Left renal cortex interstitium (tissue), 4 donors: Measurements from ENCODE around the gene PLEKHG3. TPM values are rescaled to one million over a fixed set of nuclear protein-coding genes. Genes with fewer than 3 reads are reported as not detected.

ENCODE experiments used
- DNase-seq, 4 donors: peaks; one replicate each; pipeline ENCODE4 v3.0.0-alpha.2; 2013; ENCODE audit warnings: low read depth in 4 of 4, low spot score in 2 of 4, missing footprints in 1 of 4
- polyA plus RNA-seq, 4 donors: library from polyadenylated mRNA; unstranded; fragments of 120-200 nt; gene quantifications; one replicate each; pipeline ENCODE4 v1.2.1, GENCODE V29; 2013; ENCODE audit not compliant: insufficient read length in 4 of 4

PLEKHG3 gene
- polyA plus RNA-seq, 4 donors: 89.4 to 123 (median 99.0) TPM

DNA sequence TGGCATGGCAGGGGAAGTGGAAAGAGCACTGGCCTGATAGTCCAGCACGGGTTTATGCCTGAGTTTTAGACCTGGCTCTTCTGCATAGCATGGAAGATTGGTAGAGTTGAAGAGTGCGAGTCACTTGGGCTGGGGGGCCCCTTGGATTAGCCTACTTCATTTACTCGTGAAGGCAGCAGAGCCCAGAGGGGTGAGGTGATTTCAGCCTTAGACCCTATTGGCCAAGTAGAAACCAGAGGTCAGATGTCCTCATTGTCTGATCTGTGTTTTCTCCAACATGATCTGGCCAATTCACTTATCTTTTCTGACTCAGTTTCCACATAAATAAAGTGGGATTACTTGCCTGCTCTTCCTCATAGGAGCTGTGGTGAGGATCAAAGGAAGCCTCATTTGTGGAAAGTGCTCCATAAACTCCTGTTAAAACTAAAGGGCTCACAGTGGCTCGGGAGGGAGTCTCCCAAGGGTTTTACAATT lies 1.9 kb downstream of the PLEKHG3 start:
- no peak for DNase-seq

DNA sequence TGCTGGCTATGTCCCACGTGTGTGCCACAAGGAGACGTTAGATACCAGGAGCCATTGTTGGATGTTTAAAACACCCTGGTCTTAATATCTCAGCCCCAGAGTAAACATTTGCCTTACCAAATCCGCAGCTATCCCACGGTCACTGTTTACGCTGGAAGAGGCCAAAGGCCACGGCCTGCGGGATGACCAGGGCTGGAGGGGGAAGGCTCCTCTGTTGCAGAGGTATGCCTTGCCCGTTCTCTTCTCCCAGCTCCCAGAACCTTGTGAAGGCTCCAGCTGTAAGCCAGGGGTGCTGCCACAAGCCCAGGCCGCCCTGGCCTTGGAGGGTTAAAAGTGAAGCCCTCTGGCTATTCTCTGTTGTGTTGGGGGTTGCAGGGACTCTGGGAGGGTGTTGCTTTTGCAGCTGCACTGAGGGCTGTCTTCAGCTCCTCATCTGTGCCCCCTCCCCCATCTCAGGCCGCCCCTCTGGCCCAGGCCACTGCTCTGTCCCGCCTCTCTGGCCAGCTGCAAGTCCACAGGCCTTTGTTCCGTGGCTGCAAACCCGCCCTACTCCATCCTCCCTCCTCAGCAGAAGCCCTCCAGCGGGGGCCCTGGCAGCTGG lies 2.5 kb downstream of the PLEKHG3 start:
- DNase-seq: no peak

GRCh38 chr14:64707661-64708060 lies 3.4 kb downstream of the PLEKHG3 start:
- no peak for DNase-seq

- DNase-seq: no peak
Measured at GRCh38 chr14:64708148-64709004, 4.2 kb downstream of the PLEKHG3 start.

DNA sequence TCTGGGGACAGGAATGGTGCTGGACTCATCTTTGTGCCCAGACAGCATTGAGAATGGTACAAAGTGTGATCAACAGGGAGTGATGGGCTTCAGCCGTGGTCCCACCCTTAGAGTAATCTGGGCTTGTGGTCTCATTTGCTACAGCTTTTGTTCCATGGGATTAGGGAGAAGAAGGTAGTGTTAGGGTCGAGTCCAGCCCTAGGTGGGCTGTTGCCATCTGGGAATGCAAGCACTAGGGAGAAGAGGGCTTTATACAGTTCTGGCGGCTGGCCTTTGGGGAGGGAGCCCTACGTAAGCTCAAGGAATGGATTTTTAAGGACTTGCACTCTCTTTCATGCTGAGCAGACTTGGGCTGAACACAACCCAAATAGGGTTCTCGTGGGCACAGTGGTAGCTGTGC lies 4.9 kb downstream of the PLEKHG3 start:
- DNase-seq: no peak

DNA sequence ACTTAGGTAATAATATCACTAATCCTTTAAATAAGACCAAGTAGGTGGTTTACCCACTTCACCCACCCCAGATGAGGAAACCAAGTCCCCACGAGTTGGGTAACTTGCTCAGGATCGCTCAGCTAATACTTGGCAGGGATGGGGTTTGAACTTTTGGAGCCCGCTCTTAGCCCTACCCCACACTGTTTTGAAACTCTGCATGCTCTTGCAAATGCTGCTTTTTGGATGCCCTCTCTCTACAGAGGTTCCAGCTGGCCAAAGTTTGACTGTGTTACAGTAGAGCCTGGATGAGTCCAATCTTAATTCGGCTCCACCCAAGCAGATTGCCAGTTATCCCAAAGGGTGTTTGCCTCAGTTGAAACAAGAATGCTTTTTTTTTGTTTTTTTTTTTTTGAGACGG lies 6.8 kb downstream of the PLEKHG3 start:
- no peak for DNase-seq

- no peak for DNase-seq
Measured at GRCh38 chr14:64713677-64714076, 9.5 kb downstream of the PLEKHG3 start.

DNA sequence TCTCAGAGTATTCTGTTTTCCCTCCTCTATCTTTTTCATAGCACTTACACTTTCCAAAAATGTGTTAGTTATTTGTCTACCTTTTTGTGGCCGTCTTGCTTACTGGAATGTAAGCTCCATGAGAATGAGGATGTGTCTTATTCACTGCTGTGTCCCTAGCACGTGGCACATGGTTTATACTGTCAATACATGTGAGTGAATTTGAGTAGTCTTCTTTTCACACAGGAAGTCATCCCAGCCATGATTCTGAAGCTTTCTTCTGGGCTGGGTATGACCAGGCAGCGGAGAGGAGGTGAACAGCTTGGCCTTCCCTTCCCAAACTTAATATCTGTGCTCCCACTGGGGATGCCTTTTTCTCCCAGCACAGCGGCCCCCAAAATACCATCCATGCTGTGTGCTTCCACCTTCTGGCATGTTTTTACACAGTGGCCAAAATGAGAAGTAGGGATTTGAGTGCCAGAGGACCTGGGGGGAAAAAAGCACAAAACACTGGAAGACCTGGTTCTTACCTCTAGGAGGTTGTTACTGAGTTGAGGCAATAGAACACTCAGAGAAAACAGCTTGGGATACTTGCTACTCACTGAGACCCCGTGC lies 10.3 kb downstream of the PLEKHG3 start:
- DNase-seq: no peak

GRCh38 chr14:64715146-64715627 lies 11.0 kb downstream of the PLEKHG3 start:
- DNase-seq: no peak

- DNase-seq: no peak
Measured at GRCh38 chr14:64715628-64716412, 11.6 kb downstream of the PLEKHG3 start.

DNA sequence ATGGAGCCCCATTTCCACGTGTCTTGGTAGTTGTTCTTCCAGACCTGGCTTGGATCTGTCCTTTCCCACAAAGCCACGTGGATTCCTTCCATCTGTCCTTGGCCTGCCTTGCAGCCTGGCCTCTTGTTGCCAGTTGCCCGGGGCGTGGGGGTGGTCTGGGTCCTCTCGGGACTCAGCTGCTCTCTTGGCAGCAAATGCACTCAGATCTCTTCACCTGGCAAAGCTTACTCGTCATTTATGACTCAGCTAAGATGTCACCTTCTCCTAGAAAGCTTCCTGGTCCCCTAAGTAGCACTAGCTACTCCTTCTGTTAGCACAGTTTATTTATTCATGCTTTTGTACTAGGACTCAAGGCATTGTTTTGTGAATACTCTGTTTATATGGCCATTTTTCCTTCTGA lies 13.6 kb downstream of the PLEKHG3 start:
- no peak for DNase-seq

DNA sequence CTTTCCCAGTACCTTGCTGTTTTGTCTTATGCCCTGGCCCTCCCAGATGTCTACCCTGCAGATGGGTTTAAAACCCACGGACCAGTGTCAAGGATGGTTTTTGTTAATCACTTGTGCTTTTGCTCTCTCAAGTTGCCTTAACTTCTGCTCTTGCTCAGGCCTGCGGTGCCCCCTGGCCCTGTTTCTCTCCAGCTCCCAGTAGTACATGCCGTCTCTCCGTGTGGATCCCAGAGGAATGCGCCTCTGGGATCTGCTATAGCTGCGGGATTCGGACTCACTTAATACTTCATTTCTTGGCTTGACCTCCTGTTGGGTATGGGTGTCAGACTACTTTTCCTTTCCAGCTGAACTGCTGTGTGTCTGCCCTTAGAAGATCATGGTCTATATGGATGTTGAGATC lies 14.5 kb downstream of the PLEKHG3 start:
- no peak for DNase-seq

DNA sequence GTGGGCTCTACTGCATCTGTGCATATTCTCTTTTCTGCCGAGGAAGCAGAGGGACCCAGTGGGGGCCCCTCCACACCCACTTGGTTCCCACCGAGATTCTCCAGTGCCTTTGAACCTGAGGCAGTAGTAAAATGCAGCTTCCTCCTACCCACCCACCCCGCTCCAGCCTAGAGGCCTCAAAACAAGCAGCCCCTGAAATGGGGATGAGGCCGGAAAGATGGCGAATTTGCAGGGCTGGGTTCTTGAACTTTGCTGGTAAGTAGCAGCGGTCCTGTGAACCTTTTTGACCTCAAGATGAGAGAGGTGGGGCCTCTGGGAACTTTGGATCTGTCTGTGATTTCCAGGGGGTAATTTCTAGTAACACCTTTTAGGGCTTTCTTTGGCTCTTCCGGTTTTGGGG lies 15.4 kb downstream of the PLEKHG3 start:
- no peak for DNase-seq

GRCh38 chr14:64720131-64720576 lies 15.9 kb downstream of the PLEKHG3 start:
- no peak for DNase-seq

- DNase-seq: no peak
Measured at GRCh38 chr14:64721391-64721791, 17.2 kb downstream of the PLEKHG3 start.

DNA sequence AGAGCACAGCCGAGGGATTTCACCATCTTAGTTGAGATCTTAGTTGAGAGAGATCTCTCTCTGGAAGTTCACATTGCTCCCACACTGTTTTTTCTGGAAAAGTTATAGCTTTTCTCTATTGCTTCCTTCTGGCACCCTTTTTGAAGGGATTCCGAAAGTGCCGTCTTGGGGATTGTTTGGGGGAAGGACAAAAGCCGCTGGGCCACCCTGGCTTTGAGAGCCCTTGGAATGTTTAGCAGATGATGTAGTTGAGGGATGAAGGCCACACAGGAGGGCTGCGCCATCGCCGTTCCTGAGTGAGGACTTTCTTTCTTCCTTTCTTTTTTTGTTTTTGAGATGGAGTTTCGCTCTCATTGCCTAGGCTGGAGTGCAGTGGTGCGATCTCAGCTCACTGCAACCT lies 17.7 kb downstream of the PLEKHG3 start:
- DNase-seq: no peak

- no peak for DNase-seq
Measured at GRCh38 chr14:64722842-64723447, 18.7 kb downstream of the PLEKHG3 start.

DNA sequence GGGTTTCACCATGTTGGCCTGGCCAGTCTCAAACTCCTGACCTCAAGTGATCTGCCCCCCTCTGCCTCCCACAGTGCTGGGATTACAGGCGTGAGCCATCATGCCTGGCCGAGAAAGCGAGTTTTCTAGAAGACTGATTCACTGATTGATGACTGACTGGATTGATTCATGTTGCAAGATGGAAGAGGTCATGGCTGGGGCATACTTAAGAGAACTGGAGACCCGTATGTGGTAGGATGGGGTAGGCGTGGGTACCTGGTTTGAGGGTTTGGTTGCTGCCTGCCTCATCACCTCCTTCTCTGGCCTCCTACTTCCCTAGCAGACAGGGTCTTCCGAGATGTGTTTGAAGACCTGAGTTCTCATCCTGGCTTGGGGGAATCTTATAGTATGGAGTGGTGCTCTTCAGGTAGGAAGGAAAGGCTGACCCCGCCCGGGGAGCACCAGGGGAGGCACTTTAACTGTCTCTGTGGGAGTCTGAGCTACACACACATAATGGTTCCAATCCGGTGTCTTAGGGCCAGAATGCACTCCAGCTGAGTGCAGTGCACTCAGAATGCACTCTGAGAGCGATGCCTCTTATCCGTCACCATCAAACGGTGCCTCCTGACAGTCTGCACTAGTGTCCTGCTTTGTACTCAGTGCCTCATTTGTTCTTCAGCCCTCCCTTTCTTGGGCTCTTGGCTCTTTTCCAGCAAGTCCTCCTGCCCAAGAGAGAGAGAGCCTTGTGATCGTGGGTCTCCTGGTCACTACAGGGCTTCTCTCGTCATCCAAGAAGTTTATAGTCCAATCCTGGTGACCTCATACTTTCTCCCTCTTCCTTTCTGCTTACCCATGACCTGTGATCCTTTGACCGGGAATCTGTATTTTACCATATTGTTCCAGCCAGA lies 19.7 kb downstream of the PLEKHG3 start:
- no peak for DNase-seq

DNA sequence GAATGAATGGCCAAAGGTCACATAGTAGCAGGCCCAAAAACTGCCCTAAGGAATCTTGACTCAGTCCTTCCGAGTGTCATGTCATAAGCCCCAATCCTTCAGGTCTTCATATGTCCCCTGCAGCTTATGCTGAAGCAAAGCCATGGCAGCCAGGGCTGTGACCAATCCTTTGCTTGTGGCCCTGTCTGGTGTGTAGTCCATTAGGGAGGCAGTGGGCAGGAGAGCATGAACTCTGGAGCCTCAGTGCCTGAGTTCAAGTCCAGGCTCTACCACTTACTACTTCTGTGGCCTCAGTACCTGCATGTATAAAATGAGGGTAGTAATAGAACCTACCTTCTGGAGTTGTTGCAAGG lies 20.3 kb downstream of the PLEKHG3 start:
- no peak for DNase-seq
